HG03039 (cell line): ENCODE results near the gene FDXR.

ENCODE experiments used
- ATAC-seq: cut with Tn5 transposase; IDR thresholded peaks from one replicate; pipeline ENCODE4 v1.9.1; 2021; ENCODE audit warnings: mild to moderate bottlenecking, moderate library complexity; ENCODE audit not compliant: unreplicated experiment

The FDXR gene

GRCh38 chr17:74839990-74840852, 32.6 kb downstream of the FDXR start:
- no peak for ATAC-seq

- no peak for ATAC-seq
Observed at GRCh38 chr17:74838274-74838673, 34.5 kb downstream of the FDXR start.

- no peak for ATAC-seq
Observed at GRCh38 chr17:74836691-74837467, 35.9 kb downstream of the FDXR start.

- no peak for ATAC-seq
Observed at GRCh38 chr17:74836191-74836590, 36.6 kb downstream of the FDXR start.

GRCh38 chr17:74833501-74834377, 39.1 kb downstream of the FDXR start:
- no peak for ATAC-seq

GRCh38 chr17:74832421-74832820, 40.4 kb downstream of the FDXR start:
- no peak for ATAC-seq

- no peak for ATAC-seq
Observed at GRCh38 chr17:74831444-74832146, 41.2 kb downstream of the FDXR start.

- ATAC-seq = no peak
Observed at GRCh38 chr17:74830861-74831260, 41.9 kb downstream of the FDXR start.

GRCh38 chr17:74827800-74828199, 45.0 kb downstream of the FDXR start:
- ATAC-seq = no peak

- ATAC-seq = no peak
Observed at GRCh38 chr17:74825952-74826719, 46.7 kb downstream of the FDXR start.

- no peak for ATAC-seq
Observed at GRCh38 chr17:74824961-74825627, 47.7 kb downstream of the FDXR start.

GRCh38 chr17:74822939-74823367, 49.8 kb downstream of the FDXR start:
- no peak for ATAC-seq

GRCh38 chr17:74822335-74822938, 50.4 kb downstream of the FDXR start:
- ATAC-seq = no peak

- no peak for ATAC-seq
Observed at GRCh38 chr17:74821655-74822334, 51.0 kb downstream of the FDXR start.

- ATAC-seq = no peak
Observed at GRCh38 chr17:74819801-74820436, 52.9 kb downstream of the FDXR start.

GRCh38 chr17:74818291-74818938, 54.4 kb downstream of the FDXR start:
- no peak for ATAC-seq
